HEK293 (cell line): ENCODE results near the gene VPS35L.

Experiments used
- CTCF ChIP-seq: fragments of 450-650 bp; formaldehyde crosslinking; IDR thresholded peaks from 2 replicates; pipeline ENCODE4 v1.5.1; 2016; ENCODE audit warnings: missing biosample characterization, missing genetic modification characterization
- ZBTB21 ChIP-seq: fragments of 450-650 bp; formaldehyde crosslinking; IDR thresholded peaks from 2 replicates; pipeline ENCODE4 v1.5.1; 2017; ENCODE audit warnings: missing biosample characterization, missing genetic modification characterization
- ZNF138 ChIP-seq: fragments of 450-650 bp; formaldehyde crosslinking; IDR thresholded peaks from 2 replicates; pipeline ENCODE4 v1.5.1; 2016; ENCODE audit warnings: missing biosample characterization, missing genetic modification characterization, borderline replicate concordance
- ZNF791 ChIP-seq: fragments of 450-650 bp; formaldehyde crosslinking; IDR thresholded peaks from 2 replicates; pipeline ENCODE4 v1.5.1; 2016; ENCODE audit warnings: missing biosample characterization, missing genetic modification characterization
- TF ChIP-seq, protein P1 (sequence below): fragments of 450-650 bp; IDR thresholded peaks from 2 replicates; pipeline ENCODE4 v1.5.1; 2018; ENCODE audit warnings: missing biosample characterization, mild to moderate bottlenecking, missing genetic modification characterization

- TF ChIP-seq ZNF791 (tag by site-specific recombination), result no peak
- TF ChIP-seq CTCF (tag by site-specific recombination), result no peak
- TF ChIP-seq ZNF138 (tag by site-specific recombination), result no peak
- TF ChIP-seq ZBTB21, result no peak
- TF ChIP-seq, protein P1, sequence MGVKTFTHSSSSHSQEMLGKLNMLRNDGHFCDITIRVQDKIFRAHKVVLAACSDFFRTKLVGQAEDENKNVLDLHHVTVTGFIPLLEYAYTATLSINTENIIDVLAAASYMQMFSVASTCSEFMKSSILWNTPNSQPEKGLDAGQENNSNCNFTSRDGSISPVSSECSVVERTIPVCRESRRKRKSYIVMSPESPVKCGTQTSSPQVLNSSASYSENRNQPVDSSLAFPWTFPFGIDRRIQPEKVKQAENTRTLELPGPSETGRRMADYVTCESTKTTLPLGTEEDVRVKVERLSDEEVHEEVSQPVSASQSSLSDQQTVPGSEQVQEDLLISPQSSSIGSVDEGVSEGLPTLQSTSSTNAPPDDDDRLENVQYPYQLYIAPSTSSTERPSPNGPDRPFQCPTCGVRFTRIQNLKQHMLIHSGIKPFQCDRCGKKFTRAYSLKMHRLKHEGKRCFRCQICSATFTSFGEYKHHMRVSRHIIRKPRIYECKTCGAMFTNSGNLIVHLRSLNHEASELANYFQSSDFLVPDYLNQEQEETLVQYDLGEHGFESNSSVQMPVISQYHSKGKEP (tag by site-specific recombination), result no peak
Measured at GRCh38 chr16:19549673-19550072, 5.8 kb upstream of the VPS35L start.
